Peyer's patch (tissue), 4 donors: Measurements from ENCODE around the gene ARPC1A. TPM values are rescaled to one million over a fixed set of nuclear protein-coding genes. Genes with fewer than 3 reads are reported as not detected.
A peak's percentile ranks its signal among the peaks of the same experiment; 100 is the strongest.

ENCODE experiments used
- DNase-seq, 3 donors: peaks; one replicate each; pipeline ENCODE4 v3.0.0-alpha.2; 2017 to 2019
- H3K27ac ChIP-seq, 4 donors: fragments of 200-600 bp; sonication (generic); one replicate each; pipeline ENCODE4 v1.5.1; 2016 to 2019
- H3K27me3 ChIP-seq, 2 donors: fragments of 200-600 bp; sonication (generic); one replicate each; pipeline ENCODE4 v1.5.1; 2019
- H3K36me3 ChIP-seq, 3 donors: fragments of 200-600 bp; sonication (generic); one replicate each; pipeline ENCODE4 v1.5.1; 2016 to 2019
- H3K4me1 ChIP-seq, 4 donors: fragments of 200-600 bp; sonication (generic); one replicate each; pipeline ENCODE4 v1.5.1; 2016 to 2019
- H3K4me3 ChIP-seq, 4 donors: fragments of 200-600 bp; sonication (generic); 1 replicate in 3 of 4; 2 replicates in 1 of 4; pipeline ENCODE4 v1.5.1; 2016 to 2019; ENCODE audit warnings: mild to moderate bottlenecking in 1 of 4
- H3K9me3 ChIP-seq, 4 donors: fragments of 200-600 bp; sonication (generic); one replicate each; pipeline ENCODE4 v1.5.1; 2016 to 2019; ENCODE audit warnings: mild to moderate bottlenecking in 1 of 4
- POLR2A ChIP-seq, 2 donors: fragments of 450-650 bp; IDR thresholded peaks; one replicate each; pipeline ENCODE4 v1.5.1; 2017; ENCODE audit warnings: antibody characterized with exemption in 2 of 2, mild to moderate bottlenecking in 2 of 2, moderate library complexity in 2 of 2
- total RNA-seq, 4 donors: library from RNA; depleted of rRNA; stranded (reverse); fragments of >200 nt; gene quantifications; one replicate each; pipeline ENCODE4 v1.1.0, GENCODE V29; 2016
- TF ChIP-seq, protein P1 (sequence below), 6 experiments: fragments of 450-650 bp in 4 of 6; fragments of 200-600 bp in 2 of 6; sonication (generic) in 1 of 6; IDR thresholded peaks; one replicate each; pipeline ENCODE4 v1.5.1; 2017 to 2019; ENCODE audit warnings: antibody characterized with exemption in 6 of 6, mild to moderate bottlenecking in 3 of 6, moderate library complexity in 1 of 6

ARPC1A gene
- total RNA-seq, 4 donors from 2014 or later, result 195 to 278 (median 225) TPM

DNA sequence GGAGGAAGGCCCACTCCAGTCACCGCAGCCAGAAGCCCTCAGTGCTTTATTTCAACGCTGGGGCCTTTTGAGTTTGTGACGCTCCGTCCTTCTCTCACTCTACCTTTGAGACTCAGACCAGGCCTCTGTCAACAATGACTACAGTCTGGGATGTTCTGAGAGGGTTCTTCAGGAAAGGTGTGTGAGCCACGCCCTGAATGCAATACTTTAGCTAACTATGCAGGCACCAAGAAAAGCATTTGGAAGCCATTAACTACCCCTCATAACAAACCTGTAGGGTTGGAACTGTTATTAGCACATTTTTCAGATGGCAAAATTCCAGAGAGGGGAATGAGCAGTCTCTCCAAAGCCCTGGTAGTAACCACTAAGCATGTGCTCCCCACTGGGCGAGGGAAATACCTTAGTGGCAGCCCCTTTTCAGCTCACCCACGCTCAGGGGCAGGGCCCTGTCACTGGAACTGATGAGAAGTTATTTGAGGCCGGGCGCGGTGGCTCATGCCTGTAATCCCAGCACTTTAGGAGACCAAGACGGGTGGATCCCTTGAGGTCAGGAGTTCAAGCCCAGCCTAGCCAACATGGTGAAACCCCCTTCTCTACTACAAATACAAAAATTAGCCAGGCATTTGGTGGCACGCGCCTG lies 43.2 kb downstream of the ARPC1A start:
- TF ChIP-seq, protein P1, sequence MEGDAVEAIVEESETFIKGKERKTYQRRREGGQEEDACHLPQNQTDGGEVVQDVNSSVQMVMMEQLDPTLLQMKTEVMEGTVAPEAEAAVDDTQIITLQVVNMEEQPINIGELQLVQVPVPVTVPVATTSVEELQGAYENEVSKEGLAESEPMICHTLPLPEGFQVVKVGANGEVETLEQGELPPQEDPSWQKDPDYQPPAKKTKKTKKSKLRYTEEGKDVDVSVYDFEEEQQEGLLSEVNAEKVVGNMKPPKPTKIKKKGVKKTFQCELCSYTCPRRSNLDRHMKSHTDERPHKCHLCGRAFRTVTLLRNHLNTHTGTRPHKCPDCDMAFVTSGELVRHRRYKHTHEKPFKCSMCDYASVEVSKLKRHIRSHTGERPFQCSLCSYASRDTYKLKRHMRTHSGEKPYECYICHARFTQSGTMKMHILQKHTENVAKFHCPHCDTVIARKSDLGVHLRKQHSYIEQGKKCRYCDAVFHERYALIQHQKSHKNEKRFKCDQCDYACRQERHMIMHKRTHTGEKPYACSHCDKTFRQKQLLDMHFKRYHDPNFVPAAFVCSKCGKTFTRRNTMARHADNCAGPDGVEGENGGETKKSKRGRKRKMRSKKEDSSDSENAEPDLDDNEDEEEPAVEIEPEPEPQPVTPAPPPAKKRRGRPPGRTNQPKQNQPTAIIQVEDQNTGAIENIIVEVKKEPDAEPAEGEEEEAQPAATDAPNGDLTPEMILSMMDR (IDR thresholded peaks at IDR 0.05), result no peak
- TF ChIP-seq POLR2A (IDR thresholded peaks at IDR 0.05), result no peak
- no peaks in the 10 kb centered on the region for H3K9me3 ChIP-seq
- H3K4me1 ChIP-seq, result peaks cover 0 to 2% (median 0%) of the 10 kb centered on the region in 4 donors
- no peak overlapping the region for H3K4me3 ChIP-seq
- H3K27ac ChIP-seq, result no peak overlapping the region
- DNase-seq, result no peak
- no peaks in the 10 kb centered on the region for H3K27me3 ChIP-seq
- H3K36me3 ChIP-seq, result peaks cover 0 to 48% (median 0%) of the 10 kb centered on the region in 3 donors

DNA sequence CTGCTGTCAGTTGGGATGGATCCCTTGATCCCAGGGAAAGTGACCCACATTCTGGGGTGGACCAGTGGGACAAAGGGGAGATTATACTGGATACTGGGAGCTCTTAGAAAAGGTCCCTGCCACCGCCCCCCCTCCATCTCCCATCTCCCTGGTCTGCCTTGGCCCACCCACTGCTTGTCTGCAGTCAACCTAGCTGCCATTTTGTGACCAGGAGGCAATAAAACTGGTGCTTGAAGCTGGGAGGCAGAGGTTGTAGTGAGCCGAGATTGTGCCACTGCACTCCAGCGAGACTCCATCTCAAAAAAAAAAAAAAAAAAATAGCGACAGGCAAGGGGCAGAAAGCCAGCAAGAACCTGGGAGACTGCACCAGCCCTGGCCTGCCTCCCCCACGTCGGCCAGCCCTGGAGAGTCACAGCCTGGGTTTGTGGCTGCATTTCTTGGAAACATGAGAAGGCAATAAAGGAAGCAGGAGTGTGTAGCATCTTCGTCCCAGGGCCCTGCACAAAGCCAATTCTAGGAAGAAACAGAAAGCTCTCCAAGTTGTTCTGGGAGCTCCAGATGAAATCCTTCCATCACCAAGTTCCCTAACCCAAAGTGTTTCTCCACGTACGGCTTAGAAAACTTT lies 44.2 kb downstream of the ARPC1A start:
- DNase-seq, result no peak
- Histone ChIP-seq H3K36me3 (peaks cover 0 to 37% (median 0%) of the 10 kb centered on the region in 3 donors), H3K4me1 (peaks cover 0 to 7% (median 0%) of the 10 kb centered on the region in 4 donors), H3K4me3 (no peak overlapping the region), H3K27ac (no peak overlapping the region), H3K27me3 (no peaks in the 10 kb centered on the region), H3K9me3 (no peaks in the 10 kb centered on the region)
- no peak for TF ChIP-seq POLR2A (IDR thresholded peaks at IDR 0.05)
- TF ChIP-seq, protein P1 (IDR thresholded peaks at IDR 0.05), result no peak

DNA sequence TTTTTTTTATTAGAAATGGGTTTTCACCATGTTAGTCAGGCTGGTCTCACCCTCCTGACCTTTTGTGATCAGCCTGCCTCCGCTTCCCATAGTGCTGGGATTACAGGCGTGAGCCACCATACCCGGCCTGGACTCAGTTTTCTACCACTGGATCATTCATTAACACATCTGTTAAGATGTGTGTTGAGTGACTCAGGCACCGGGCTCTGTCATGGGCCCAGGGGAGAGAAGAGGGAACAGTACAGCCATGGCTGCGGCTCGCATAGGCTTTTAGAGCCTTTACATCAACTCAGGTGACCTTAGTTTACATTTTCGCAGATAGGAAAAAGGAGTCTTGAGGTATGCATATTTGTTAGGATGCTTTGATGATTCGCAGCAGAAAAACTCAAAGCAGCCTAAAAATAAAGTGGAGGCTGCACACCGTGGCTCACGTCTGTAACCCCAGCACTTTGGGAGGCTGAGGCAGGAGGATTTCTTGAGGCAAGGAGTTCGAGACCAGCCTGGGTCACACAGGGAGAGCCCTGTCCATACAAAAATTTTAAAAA lies 45.8 kb downstream of the ARPC1A start:
- no peak overlapping the region for H3K27ac ChIP-seq

DNA sequence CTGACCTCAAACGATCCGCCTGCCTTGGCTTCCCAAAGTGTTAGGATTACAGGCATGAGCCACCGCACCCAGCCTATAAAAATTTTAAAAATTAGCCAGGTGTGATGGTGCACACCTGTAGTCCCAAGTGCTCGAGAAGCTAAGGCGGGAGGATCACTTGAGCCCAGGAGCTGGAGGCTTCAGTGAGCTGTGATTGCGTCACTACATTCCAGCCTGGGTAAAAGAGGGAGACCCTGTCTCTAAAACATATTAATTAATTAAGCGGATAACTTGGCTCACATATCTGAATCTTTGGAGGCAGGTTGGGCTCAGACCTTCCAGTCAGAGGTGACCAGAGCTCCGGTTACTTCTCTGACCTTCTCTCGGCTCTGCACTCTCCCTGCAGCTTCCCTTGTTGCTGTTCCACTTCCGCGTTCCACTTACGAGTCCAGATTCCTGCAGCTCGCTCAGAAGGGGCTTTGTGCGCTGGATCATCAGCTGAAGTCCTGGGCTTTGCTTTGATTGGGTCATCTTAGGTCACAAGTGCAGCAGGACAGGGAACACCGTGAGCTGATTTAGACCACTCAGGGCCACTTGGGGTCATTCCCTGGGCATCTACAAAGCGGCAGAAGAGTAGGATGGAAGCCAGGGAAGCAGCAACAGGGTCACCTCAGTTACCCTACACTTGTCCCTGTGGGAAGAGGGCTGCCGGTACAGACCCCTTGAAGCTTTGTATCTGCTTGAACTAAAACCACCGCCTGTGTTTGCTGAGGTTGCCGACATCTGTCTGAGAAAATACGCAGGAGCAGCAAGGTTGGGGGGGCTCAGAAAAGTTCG lies 46.8 kb downstream of the ARPC1A start:
- H3K27ac ChIP-seq, result peak overlapping the region in 3 of 4 donors; percentile 11 to 72 (median 69)
- no peak for DNase-seq
- peak overlapping the region in 1 of 4 donors; percentile 31 for H3K4me3 ChIP-seq
- H3K36me3 ChIP-seq, result peaks cover 0 to 11% (median 0%) of the 10 kb centered on the region in 3 donors
- H3K4me1 ChIP-seq, result peaks cover 0 to 18% (median 4%) of the 10 kb centered on the region in 4 donors
- no peaks in the 10 kb centered on the region for H3K27me3 ChIP-seq
- H3K9me3 ChIP-seq, result no peaks in the 10 kb centered on the region
- TF ChIP-seq, protein P1 (IDR thresholded peaks at IDR 0.05), result no peak
- TF ChIP-seq POLR2A (IDR thresholded peaks at IDR 0.05), result no peak

More for the DNA sequence above, 45.8 kb downstream of the ARPC1A start:
- H3K36me3 ChIP-seq, result peaks cover 0 to 22% (median 0%) of the 10 kb centered on the region in 3 donors
- H3K9me3 ChIP-seq, result no peaks in the 10 kb centered on the region
- DNase-seq, result no peak
- no peak overlapping the region for H3K4me3 ChIP-seq
- peaks cover 0 to 10% (median 4%) of the 10 kb centered on the region in 4 donors for H3K4me1 ChIP-seq
- TF ChIP-seq, protein P1 (IDR thresholded peaks at IDR 0.05), result no peak
- TF ChIP-seq POLR2A (IDR thresholded peaks at IDR 0.05), result no peak
- H3K27me3 ChIP-seq, result no peaks in the 10 kb centered on the region
